ENCODE measurements around the gene LRP2BP. TPM values are rescaled to one million over a fixed set of nuclear protein-coding genes. Genes with fewer than 3 reads are reported as not detected.

Gene LRP2BP
- total RNA-seq, 1 experiment from 2014 or later, result 0.33 TPM

DNA sequence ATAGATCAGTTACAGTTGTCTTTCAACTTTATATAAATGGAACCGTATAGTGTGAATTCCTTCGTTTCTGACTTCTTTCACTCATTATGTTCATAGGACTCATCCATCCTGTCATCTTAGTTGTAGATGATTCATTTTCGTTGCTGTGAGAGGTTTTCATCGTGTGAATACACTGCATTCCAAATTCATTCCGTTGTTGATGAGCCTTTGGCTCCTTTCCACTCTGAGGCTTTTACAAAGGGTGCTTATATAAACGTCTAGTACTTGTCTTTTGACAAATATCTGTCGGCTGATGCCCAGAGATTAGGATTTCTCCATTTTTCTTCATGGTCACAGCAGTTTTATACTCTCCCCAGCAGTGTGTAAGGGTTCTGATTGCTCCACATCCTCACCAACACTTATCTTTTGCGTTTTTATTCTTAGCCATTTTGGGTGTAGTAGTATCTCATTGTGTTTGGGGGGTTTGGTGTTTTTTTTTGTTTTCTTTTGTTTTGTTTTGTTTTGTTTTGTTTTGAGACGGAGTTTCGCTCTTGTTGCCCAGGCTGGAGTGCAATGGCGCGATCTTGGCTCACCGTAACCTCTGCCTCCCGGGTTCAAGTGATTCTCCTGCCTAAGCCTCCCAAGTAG, 48.6 kb downstream of the LRP2BP start:
- Mint-ChIP-seq H3K9me3 (peaks cover 4% of the 10 kb centered on the region; the same call in 1 of the 2 replicates), H3K36me3 (peaks cover 46% of the 10 kb centered on the region), H3K27me3 (ENCODE audit: low read depth) (no peaks in the 10 kb centered on the region), H3K27ac (peak overlapping the region; percentile 5; the same call in 1 of the 2 replicates), H3K4me3 (no peak overlapping the region), H3K4me1 (peaks cover 18% of the 10 kb centered on the region)
- DNase-seq (ENCODE audit: low spot score) (no peak), ATAC-seq (no peak)
- no peak for TF ChIP-seq ATF3 (CRISPR knock-in tag; conservative IDR thresholded peaks at IDR 0.05)
- TF ChIP-seq ZNF281 (CRISPR knock-in tag; IDR thresholded peaks at IDR 0.05), result no peak
- TF ChIP-seq E2F1 (CRISPR knock-in tag; IDR thresholded peaks at IDR 0.05), result no peak
- TF ChIP-seq ATF6 (CRISPR knock-in tag; IDR thresholded peaks at IDR 0.05), result no peak
- TF ChIP-seq, protein P1, sequence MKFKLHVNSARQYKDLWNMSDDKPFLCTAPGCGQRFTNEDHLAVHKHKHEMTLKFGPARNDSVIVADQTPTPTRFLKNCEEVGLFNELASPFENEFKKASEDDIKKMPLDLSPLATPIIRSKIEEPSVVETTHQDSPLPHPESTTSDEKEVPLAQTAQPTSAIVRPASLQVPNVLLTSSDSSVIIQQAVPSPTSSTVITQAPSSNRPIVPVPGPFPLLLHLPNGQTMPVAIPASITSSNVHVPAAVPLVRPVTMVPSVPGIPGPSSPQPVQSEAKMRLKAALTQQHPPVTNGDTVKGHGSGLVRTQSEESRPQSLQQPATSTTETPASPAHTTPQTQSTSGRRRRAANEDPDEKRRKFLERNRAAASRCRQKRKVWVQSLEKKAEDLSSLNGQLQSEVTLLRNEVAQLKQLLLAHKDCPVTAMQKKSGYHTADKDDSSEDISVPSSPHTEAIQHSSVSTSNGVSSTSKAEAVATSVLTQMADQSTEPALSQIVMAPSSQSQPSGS (CRISPR knock-in tag; IDR thresholded peaks at IDR 0.05; ENCODE audit: borderline replicate concordance, low read depth), result no peak
- no peak for TF ChIP-seq ZNF138 (CRISPR knock-in tag; conservative IDR thresholded peaks at IDR 0.05)
- TF ChIP-seq ZNF423 (CRISPR knock-in tag; IDR thresholded peaks at IDR 0.05), result no peak
- TF ChIP-seq ZSCAN18 (CRISPR knock-in tag; IDR thresholded peaks at IDR 0.05), result no peak
- no peak for TF ChIP-seq IRF2 (CRISPR knock-in tag; IDR thresholded peaks at IDR 0.05; ENCODE audit: borderline replicate concordance, low read depth)
- TF ChIP-seq NFE2L1 (CRISPR knock-in tag; IDR thresholded peaks at IDR 0.05), result no peak
- no peak for TF ChIP-seq TEAD4 (CRISPR knock-in tag; IDR thresholded peaks at IDR 0.05)
- no peak for TF ChIP-seq ZNF671 (CRISPR knock-in tag; IDR thresholded peaks at IDR 0.05)
- no peak for TF ChIP-seq ZNF232 (CRISPR knock-in tag; IDR thresholded peaks at IDR 0.05)
- TF ChIP-seq, protein P2, sequence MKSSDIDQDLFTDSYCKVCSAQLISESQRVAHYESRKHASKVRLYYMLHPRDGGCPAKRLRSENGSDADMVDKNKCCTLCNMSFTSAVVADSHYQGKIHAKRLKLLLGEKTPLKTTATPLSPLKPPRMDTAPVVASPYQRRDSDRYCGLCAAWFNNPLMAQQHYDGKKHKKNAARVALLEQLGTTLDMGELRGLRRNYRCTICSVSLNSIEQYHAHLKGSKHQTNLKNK (CRISPR knock-in tag; IDR thresholded peaks at IDR 0.05), result no peak
- no peak for TF ChIP-seq CBFB (CRISPR knock-in tag; IDR thresholded peaks at IDR 0.05; ENCODE audit: low read depth)
- ChIA-PET POLR2A (no interaction called here), CTCF (no interaction called here)

Data from WTC11 (cell line).